VCaP (cell line): ENCODE results near the gene PIEZO2.

Experiments used
- H3K27ac ChIP-seq: fragments of 450-650 bp; 2 replicates; pipeline ENCODE4 v1.5.1; 2017
- CTCF ChIP-seq: fragments of 450-650 bp; conservative IDR thresholded peaks from 2 replicates; pipeline ENCODE4 v1.5.1; 2017; ENCODE audit warnings: mild to moderate bottlenecking, moderate library complexity

The PIEZO2 gene

DNA sequence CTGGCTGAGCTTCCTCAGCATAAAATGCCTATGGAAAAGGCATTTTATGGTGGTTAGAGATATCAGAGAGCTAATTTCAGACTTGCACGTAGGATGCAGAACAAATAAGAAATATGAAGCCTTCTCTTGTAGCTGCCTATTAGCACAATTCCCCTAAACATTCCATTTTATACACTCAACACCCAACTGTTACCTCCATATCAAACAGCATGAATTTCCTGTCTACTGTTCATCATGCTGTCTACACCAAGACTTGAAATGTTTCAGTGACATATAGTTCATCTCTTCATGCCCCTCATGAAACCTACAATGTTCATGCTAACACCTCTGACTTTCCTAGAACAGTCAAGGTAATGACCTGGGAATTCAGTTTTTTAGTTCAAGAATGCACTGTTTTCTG is 249.9 kb downstream of the PIEZO2 start:
- TF ChIP-seq CTCF: no peak
- H3K27ac ChIP-seq: no peak overlapping the region

DNA sequence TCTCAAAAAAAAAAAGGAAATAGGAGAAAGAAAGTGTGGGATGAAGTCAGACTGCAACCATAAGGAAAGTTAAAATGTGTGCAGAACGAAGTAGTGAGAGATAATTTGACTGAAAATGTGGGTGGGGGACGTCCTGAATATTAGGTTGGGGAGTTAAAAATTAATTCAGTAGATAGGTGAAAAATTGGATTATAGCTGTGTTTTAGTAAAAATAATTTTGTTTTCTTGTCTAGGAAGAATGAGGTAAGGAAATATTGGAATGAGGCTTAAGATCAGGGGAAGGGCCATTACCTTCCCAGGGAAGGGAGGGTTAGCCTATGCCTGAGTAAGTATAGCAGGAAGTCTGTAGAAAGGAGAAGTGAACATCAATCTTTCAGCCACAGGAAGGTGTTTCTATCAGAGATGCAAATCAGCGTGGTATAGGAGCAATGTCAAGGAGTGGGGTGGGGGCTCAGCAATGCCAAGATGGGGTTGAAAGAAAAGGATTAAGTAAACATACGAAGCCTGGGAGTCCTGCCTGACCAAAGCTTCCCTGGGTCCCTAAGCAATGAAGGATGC is 250.9 kb downstream of the PIEZO2 start:
- H3K27ac ChIP-seq: no peak overlapping the region
- TF ChIP-seq CTCF: no peak

DNA sequence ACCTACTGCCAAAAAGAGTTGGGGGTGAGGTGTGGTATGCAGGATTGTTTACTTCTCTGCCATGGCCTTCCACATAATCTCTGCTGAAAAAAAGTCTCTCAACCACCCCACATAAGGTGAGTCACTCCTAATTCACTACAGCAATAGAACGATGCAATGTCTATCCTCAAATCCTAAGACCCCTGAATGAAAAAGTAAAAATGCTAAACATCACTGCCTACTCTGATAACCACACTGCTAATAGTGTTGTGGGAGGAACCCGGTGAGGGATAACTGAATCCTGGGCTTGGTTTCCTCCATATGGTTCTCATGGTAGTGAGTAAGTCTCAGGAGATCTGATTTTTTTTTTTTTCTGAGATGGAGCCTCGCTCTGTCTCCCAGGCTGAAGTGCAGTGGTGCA is 252.5 kb downstream of the PIEZO2 start:
- TF ChIP-seq CTCF: no peak

DNA sequence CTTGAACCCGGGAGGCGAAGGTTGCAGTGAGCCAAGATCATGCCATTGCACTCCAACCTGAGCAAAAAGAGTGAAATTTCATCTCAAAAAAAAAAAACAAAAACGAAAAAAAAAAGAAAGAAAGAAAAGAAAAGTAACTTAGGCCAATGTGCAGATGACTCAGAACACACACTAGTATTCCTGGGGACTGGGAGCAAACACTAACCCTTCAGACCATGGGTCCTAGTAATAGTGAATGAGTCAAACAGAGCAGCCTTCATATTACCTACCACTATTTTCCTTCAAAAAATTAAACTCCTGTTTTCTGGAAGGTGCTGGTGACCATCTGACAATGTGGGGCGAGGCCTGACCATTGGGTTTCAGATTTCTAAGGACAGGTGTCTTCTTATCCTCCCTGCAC is 253.4 kb downstream of the PIEZO2 start:
- H3K27ac ChIP-seq: no peak overlapping the region
- TF ChIP-seq CTCF: no peak

More for the DNA sequence above, 252.5 kb downstream of the PIEZO2 start:
- H3K27ac ChIP-seq: no peak overlapping the region

- TF ChIP-seq CTCF: no peak
- no peak overlapping the region for H3K27ac ChIP-seq
Observed at GRCh38 chr18:10894501-10894900, 254.9 kb downstream of the PIEZO2 start.

GRCh38 chr18:10893761-10894160 is 255.6 kb downstream of the PIEZO2 start:
- no peak for TF ChIP-seq CTCF
- no peak overlapping the region for H3K27ac ChIP-seq

DNA sequence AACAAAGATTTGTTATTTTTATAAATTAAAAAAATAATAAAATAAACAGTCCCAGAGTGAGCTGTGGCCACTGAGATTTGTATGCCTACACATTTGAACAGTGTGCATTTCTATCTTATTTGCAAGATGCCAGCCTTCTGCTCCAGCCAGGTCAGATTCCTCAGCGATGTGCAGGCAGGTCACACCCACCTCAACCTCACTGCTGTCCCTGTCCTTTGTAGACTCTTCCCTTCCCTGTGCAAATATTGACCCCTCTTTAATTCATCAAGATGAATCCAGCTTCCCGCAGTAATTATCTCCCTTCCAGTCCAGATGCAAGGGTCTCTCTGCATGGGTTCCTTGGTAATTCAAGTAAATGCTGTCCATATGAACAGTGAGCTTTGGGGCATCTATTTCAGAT is 256.2 kb downstream of the PIEZO2 start:
- TF ChIP-seq CTCF: no peak
- no peak overlapping the region for H3K27ac ChIP-seq

DNA sequence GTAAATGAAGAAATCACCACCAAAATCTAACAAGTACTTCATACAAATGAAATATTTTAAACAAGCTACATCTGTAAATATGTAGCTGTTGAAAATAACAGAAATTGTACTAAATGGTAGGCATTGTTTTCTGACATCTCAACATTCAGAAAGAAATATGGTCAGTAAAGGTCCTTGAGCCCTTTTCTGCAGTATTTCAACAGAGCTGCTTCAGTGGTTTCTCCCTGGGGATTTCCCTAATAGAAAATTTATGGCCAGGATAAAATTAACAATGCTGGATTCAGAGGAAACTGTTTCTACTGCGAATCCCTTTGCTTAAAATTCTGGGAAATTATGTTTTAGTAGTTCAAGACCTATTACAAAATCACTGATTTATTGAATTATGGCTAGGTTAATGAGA is 256.6 kb downstream of the PIEZO2 start:
- H3K27ac ChIP-seq: no peak overlapping the region
- TF ChIP-seq CTCF: no peak
